Measurements from ENCODE around the gene LGR6. TPM values are rescaled to one million over a fixed set of nuclear protein-coding genes. Genes with fewer than 3 reads are reported as not detected.

LGR6 gene
- total and polyA plus RNA-seq, 8 donors, result 0.15 to 3.5 (median 0.58) TPM; not detected in 4

DNA sequence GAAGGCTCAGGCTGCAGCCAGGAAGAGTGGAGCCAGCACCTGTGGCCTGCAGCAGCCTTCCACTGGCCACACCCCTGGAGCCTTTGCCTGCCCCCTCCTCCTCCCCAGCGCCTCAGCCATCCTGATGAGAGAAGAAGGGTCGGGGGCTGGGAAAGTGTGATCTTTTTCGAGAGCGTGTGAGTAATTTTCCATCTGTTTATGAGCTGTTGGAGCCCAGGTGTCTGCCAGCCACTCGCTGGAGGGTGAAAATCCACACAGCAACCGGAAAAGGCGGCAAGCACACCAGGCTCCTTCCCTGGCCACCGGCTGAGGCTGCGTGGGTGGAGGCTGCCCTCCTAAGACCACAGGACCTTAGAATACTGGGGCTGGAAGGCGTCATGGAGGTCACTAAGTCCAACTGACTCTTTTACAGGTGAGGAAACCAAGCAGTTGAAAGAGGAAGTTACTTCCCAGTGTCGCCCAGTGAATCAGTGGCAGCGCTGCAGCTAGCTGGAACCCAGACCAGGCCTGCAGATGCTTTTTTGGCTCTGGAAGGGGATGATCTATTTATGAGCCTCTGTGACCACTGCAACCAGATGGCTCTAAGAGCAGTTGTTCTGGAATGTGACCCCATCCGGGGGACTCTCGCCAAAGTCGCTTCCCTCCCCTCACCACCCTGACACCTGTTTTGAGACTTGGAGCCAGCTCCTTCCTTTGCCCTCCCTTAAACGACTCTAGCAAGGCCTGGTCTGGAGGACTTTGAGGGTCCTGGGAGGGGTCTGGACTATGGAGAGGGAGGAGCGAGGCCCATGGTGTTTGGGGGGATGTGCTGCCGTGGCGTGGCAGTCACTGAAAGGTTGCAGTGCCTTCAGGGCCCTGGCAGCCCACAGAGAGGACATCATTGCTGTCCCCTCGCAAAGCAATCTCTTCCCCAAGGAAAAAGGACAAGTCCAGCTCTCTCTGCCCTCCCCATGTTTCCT is 54.5 kb downstream of the LGR6 start:
- intact Hi-C loops (cut with DNase I; ENCODE audit: low total_unique reads), result loop anchor here (10.0 kb wide), 1 partner anchor 57 kb away; no protein-coding TSS in a partner anchor
- no peak for DNase-seq
- H3K9me3 ChIP-seq, result no peaks in the 10 kb centered on the region
- H3K4me3 ChIP-seq, result no peak overlapping the region
- no peaks in the 10 kb centered on the region for H3K4me1 ChIP-seq
- no peaks in the 10 kb centered on the region for H3K36me3 ChIP-seq
- TF ChIP-seq EP300 (IDR thresholded peaks at IDR 0.05), result no peak
- TF ChIP-seq POLR2A (IDR thresholded peaks at IDR 0.05), result no peak
- no peak overlapping the region for H3K27ac ChIP-seq
- H3K27me3 ChIP-seq, result peaks cover 0 to 9% (median 0%) of the 10 kb centered on the region in 3 donors
- 66 to 75% (median 71%) methylated on average over 12 to 20 of the region's 20 CpGs for WGBS, 5 donors

DNA sequence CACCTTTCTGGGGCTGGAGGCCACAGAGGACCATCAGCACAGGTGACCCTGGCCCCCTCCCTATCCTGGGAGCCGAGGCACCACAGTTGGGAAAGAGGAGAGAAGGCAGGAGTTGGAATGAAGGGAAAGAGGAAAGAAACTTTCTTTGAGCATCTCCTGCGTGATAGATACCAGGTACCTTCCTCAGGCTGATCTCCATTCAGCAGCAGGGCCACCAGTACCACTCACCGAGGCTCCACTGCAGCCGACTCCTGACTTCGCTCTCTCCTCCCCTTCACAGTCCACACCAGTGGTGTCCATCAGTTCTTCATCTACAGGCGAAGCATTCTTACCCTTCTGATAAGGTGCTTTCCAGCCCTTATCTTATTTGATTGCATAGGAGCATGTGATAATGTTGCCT is 55.3 kb downstream of the LGR6 start:
- Histone ChIP-seq H3K27me3 (peaks cover 0 to 9% (median 0%) of the 10 kb centered on the region in 3 donors), H3K9me3 (no peaks in the 10 kb centered on the region), H3K4me3 (no peak overlapping the region), H3K27ac (no peak overlapping the region), H3K4me1 (no peaks in the 10 kb centered on the region), H3K36me3 (no peaks in the 10 kb centered on the region)
- TF ChIP-seq POLR2AphosphoS5 (IDR thresholded peaks at IDR 0.05), result no peak
- TF ChIP-seq EP300 (IDR thresholded peaks at IDR 0.05), result no peak
- no peak for TF ChIP-seq POLR2A (IDR thresholded peaks at IDR 0.05)
- 71 to 84% (median 77%) methylated on average over 6 of the region's 6 CpGs for WGBS, 5 donors
- intact Hi-C loops (cut with DNase I; ENCODE audit: low total_unique reads), result loop anchor here (10.0 kb wide), 1 partner anchor 56 kb away; no protein-coding TSS in a partner anchor
- no peak for DNase-seq

DNA sequence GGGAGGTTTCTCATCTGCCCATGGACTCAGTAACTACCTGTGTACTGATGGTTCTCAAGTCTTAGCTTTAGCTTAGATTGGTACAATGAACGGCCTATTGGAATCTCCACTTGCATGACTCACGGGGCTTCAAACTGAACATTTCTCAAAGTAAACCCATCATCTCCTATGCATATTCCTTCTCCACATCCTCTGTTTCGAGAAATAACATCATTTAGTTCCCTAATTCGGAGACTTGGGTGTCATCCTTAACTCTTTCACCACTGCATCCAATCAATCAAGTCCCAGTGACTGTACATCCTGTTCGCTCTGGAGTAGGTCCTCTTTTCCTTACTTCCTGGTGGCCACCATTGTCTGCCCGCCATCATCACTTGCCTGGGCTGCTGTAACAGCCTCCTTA is 55.8 kb downstream of the LGR6 start:
- no peak for DNase-seq
- Histone ChIP-seq H3K9me3 (no peaks in the 10 kb centered on the region), H3K4me3 (no peak overlapping the region), H3K27me3 (peaks cover 0 to 9% (median 0%) of the 10 kb centered on the region in 3 donors), H3K27ac (no peak overlapping the region), H3K36me3 (no peaks in the 10 kb centered on the region), H3K4me1 (no peaks in the 10 kb centered on the region)
- intact Hi-C loops (cut with DNase I; ENCODE audit: low total_unique reads), result loop anchor here (10.0 kb wide), 1 partner anchor 55 kb away; no protein-coding TSS in a partner anchor
- WGBS, 5 donors, result 63 to 74% (median 72%) methylated on average over 6 of the region's 6 CpGs
- TF ChIP-seq EP300 (IDR thresholded peaks at IDR 0.05), result no peak

DNA sequence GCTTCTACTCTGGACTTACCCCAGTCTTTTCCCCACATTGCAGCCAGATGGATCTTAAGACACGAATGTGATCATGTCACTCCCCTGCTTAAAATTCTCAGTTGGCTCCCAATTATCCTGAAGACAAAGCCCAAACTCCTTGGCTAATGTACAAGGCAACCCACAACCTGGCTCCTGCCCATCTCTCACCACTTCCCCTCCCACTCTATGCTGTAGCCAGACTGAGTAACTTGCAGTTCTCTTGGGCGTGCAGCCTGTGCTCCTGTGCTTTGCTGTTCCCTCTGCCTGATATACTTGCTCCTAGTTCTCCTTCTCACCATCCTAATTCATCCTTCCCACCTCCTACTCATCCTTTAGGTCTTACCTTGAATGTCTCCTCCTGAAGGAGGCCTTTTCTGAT is 56.2 kb downstream of the LGR6 start:
- WGBS, 5 donors, result 62 to 87% (median 78%) methylated on average over 2 of the region's 2 CpGs

DNA sequence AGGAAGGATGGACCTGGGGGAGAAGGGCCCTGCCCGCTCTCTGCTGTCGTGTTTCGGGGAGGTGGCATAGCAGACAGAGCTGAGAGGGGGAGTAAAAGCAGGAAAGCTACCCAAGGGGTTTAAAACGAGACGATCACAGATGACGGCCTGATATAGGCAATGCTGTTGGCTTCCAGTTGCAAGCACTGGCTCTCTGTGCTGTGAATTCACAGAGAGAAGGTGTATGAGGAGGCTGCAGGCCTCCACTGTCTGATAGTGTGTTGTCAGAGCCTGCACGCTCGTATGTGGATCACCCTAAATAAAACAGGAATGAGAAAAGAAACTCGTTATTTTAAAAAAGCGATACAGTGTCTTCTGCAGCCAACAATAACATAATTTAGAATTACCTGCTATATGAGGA is 57.4 kb downstream of the LGR6 start:
- TF ChIP-seq POLR2A (IDR thresholded peaks at IDR 0.05) (no peak), POLR2AphosphoS5 (IDR thresholded peaks at IDR 0.05) (no peak), EP300 (IDR thresholded peaks at IDR 0.05) (no peak)
- TF ChIP-seq, protein P1, sequence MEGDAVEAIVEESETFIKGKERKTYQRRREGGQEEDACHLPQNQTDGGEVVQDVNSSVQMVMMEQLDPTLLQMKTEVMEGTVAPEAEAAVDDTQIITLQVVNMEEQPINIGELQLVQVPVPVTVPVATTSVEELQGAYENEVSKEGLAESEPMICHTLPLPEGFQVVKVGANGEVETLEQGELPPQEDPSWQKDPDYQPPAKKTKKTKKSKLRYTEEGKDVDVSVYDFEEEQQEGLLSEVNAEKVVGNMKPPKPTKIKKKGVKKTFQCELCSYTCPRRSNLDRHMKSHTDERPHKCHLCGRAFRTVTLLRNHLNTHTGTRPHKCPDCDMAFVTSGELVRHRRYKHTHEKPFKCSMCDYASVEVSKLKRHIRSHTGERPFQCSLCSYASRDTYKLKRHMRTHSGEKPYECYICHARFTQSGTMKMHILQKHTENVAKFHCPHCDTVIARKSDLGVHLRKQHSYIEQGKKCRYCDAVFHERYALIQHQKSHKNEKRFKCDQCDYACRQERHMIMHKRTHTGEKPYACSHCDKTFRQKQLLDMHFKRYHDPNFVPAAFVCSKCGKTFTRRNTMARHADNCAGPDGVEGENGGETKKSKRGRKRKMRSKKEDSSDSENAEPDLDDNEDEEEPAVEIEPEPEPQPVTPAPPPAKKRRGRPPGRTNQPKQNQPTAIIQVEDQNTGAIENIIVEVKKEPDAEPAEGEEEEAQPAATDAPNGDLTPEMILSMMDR (IDR thresholded peaks at IDR 0.05), result no peak
- DNase-seq, result no peak
- intact Hi-C loops (cut with DNase I; ENCODE audit: low total_unique reads), result no loop called here
- peaks cover 0 to 9% (median 0%) of the 10 kb centered on the region in 3 donors for H3K27me3 ChIP-seq
- no peaks in the 10 kb centered on the region for H3K36me3 ChIP-seq
- no peak overlapping the region for H3K4me3 ChIP-seq
- H3K9me3 ChIP-seq, result no peaks in the 10 kb centered on the region
- WGBS, 5 donors, result 85 to 88% (median 86%) methylated on average over 10 of the region's 10 CpGs
- no peak overlapping the region for H3K27ac ChIP-seq
- no peaks in the 10 kb centered on the region for H3K4me1 ChIP-seq

More for the DNA sequence above, 56.2 kb downstream of the LGR6 start:
- TF ChIP-seq, protein P1 (IDR thresholded peaks at IDR 0.05), result no peak
- TF ChIP-seq POLR2AphosphoS5 (IDR thresholded peaks at IDR 0.05), result no peak
- no peak for TF ChIP-seq POLR2A (IDR thresholded peaks at IDR 0.05)
- TF ChIP-seq EP300 (IDR thresholded peaks at IDR 0.05), result no peak
- Histone ChIP-seq H3K9me3 (no peaks in the 10 kb centered on the region), H3K27me3 (peaks cover 0 to 9% (median 0%) of the 10 kb centered on the region in 3 donors), H3K36me3 (no peaks in the 10 kb centered on the region), H3K4me1 (no peaks in the 10 kb centered on the region), H3K27ac (no peak overlapping the region), H3K4me3 (no peak overlapping the region)
- DNase-seq, result no peak
- intact Hi-C loops (cut with DNase I; ENCODE audit: low total_unique reads), result loop anchor here (10.0 kb wide), 1 partner anchor 55 kb away; no protein-coding TSS in a partner anchor
